Chondrocyte (in vitro differentiated cells): Measurements from ENCODE around the gene GLIPR1L2. TPM values are rescaled to one million over a fixed set of nuclear protein-coding genes. Genes with fewer than 3 reads are reported as not detected.

Experiments used
- DNase-seq: peaks from one replicate; pipeline ENCODE4 v3.0.0; 2021; ENCODE audit warnings: mixed read lengths, low spot score
- H3K27ac Mint-ChIP-seq: one replicate; pipeline ENCODE4 v1.8.0; 2021; ENCODE audit warnings: mild to moderate bottlenecking, moderate library complexity, mixed read lengths; ENCODE audit not compliant: unreplicated experiment
- H3K27me3 Mint-ChIP-seq: 2 replicates; pipeline ENCODE4 v1.8.0; 2021; ENCODE audit warnings: low read depth, mixed read lengths
- H3K36me3 Mint-ChIP-seq: 2 replicates; pipeline ENCODE4 v1.8.0; 2021; ENCODE audit warnings: low read depth, mixed read lengths
- H3K4me1 Mint-ChIP-seq: 2 replicates; pipeline ENCODE4 v1.8.0; 2021; ENCODE audit warnings: low read depth, mild to moderate bottlenecking, mixed read lengths
- H3K4me3 Mint-ChIP-seq: one replicate; pipeline ENCODE4 v1.8.0; 2021; ENCODE audit warnings: mild to moderate bottlenecking, moderate library complexity, mixed read lengths; ENCODE audit not compliant: unreplicated experiment
- H3K9me3 Mint-ChIP-seq: 2 replicates; pipeline ENCODE4 v1.8.0; 2021; ENCODE audit warnings: low read depth, mixed read lengths
- CTCF ChIP-seq: fragments of 200-600 bp; sonication (generic); IDR thresholded peaks from 2 replicates; pipeline ENCODE4 v1.5.0; 2021; ENCODE audit warnings: antibody characterized with exemption, mild to moderate bottlenecking, moderate library complexity
- total RNA-seq: library from RNA; stranded (reverse); gene quantifications from 3 replicates; pipeline ENCODE4 v1.2.1, GENCODE V29; 2021

Gene GLIPR1L2
- total RNA-seq, 1 donor from 2014 or later = 0.65 TPM

- TF ChIP-seq CTCF = no peak
- DNase-seq = no peak
- H3K4me3 Mint-ChIP-seq = no peak overlapping the region
- no peak overlapping the region for H3K27ac Mint-ChIP-seq
- no peaks in the 10 kb centered on the region for H3K36me3 Mint-ChIP-seq
- H3K27me3 Mint-ChIP-seq = no peaks in the 10 kb centered on the region
- H3K9me3 Mint-ChIP-seq = no peaks in the 10 kb centered on the region
- peaks cover 31% of the 10 kb centered on the region for H3K4me1 Mint-ChIP-seq
These were observed 86.2 kb downstream of the GLIPR1L2 start for GRCh38 chr12:75477137-75477536.

GRCh38 chr12:75478116-75478794 is 87.4 kb downstream of the GLIPR1L2 start:
- Mint-ChIP-seq H3K27me3 (no peaks in the 10 kb centered on the region), H3K4me1 (peaks cover 38% of the 10 kb centered on the region), H3K36me3 (no peaks in the 10 kb centered on the region), H3K9me3 (no peaks in the 10 kb centered on the region), H3K27ac (no peak overlapping the region), H3K4me3 (no peak overlapping the region)
- no peak for TF ChIP-seq CTCF
- no peak for DNase-seq

- no peaks in the 10 kb centered on the region for H3K27me3 Mint-ChIP-seq
- no peaks in the 10 kb centered on the region for H3K9me3 Mint-ChIP-seq
- no peak for DNase-seq
- TF ChIP-seq CTCF = no peak
- H3K27ac Mint-ChIP-seq = peak overlapping the region; percentile 98
- peaks cover 6% of the 10 kb centered on the region for H3K36me3 Mint-ChIP-seq
- H3K4me1 Mint-ChIP-seq = peaks cover 56% of the 10 kb centered on the region
- peak overlapping the region; percentile 92 for H3K4me3 Mint-ChIP-seq
These were observed 89.1 kb downstream of the GLIPR1L2 start for GRCh38 chr12:75479963-75480461.

GRCh38 chr12:75480469-75480949 is 89.6 kb downstream of the GLIPR1L2 start, which contains the start of gene GLIPR1:
Gene GLIPR1, plus strand, starts transcription at chr12:75480755. Its CDS starts 126 bp downstream, at chr12:75480881.
- H3K27ac Mint-ChIP-seq = peak within 1 kb of the TSS; percentile 98
- no peaks in the 10 kb centered on the region for H3K9me3 Mint-ChIP-seq
- peaks cover 58% of the 10 kb centered on the region for H3K4me1 Mint-ChIP-seq
- TF ChIP-seq CTCF = no peak
- DNase-seq = no peak
- H3K4me3 Mint-ChIP-seq = peak within 1 kb of the TSS; percentile 92
- no peaks in the 10 kb centered on the region for H3K27me3 Mint-ChIP-seq
- peaks cover 8% of the 10 kb centered on the region for H3K36me3 Mint-ChIP-seq

GRCh38 chr12:75481013-75481705 is 90.3 kb downstream of the GLIPR1L2 start:
- Mint-ChIP-seq H3K27ac (peak overlapping the region; percentile 98), H3K4me1 (peaks cover 58% of the 10 kb centered on the region), H3K9me3 (no peaks in the 10 kb centered on the region), H3K27me3 (no peaks in the 10 kb centered on the region), H3K4me3 (peak overlapping the region; percentile 92), H3K36me3 (peaks cover 8% of the 10 kb centered on the region)
- DNase-seq = no peak
- no peak for TF ChIP-seq CTCF
